Loucy (cell line): ENCODE measurements around the gene MANF.

Source experiments
- H2AFZ ChIP-seq: fragments of 200-600 bp; sonication (generic); 2 replicates; pipeline ENCODE4 v1.6.0; 2016; ENCODE audit warnings: antibody characterized with exemption, mild to moderate bottlenecking, low read length, moderate library complexity
- H3F3A ChIP-seq: fragments of 200-600 bp; 2 replicates; pipeline ENCODE4 v1.6.0; 2016; ENCODE audit warnings: antibody characterized with exemption, low read depth, mild to moderate bottlenecking
- H3K27me3 ChIP-seq: fragments of 200-600 bp; sonication (generic); 2 replicates; pipeline ENCODE4 v1.6.1; 2014; ENCODE audit warnings: low read length, mild to moderate bottlenecking; ENCODE audit not compliant: insufficient read depth, poor library complexity, severe bottlenecking
- H3K36me3 ChIP-seq: fragments of 200-600 bp; sonication (generic); 2 replicates; pipeline ENCODE4 v1.6.1; 2016; ENCODE audit warnings: low read length; ENCODE audit not compliant: insufficient read depth
- H3K4me1 ChIP-seq: fragments of 200-600 bp; sonication (generic); 2 replicates; pipeline ENCODE4 v1.5.1; 2014; ENCODE audit warnings: low read length, mild to moderate bottlenecking; ENCODE audit not compliant: insufficient read depth, poor library complexity, severe bottlenecking
- H3K4me2 ChIP-seq: fragments of 200-600 bp; sonication (generic); 2 replicates; pipeline ENCODE4 v1.6.0; 2014; ENCODE audit warnings: antibody characterized with exemption, low read length, low read depth, mild to moderate bottlenecking; ENCODE audit not compliant: poor library complexity, severe bottlenecking
- H3K4me3 ChIP-seq: fragments of 200-600 bp; sonication (generic); 2 replicates; pipeline ENCODE4 v1.5.1; 2014; ENCODE audit warnings: low read length, mild to moderate bottlenecking, mixed read lengths; ENCODE audit not compliant: poor library complexity, severe bottlenecking
- H3K79me2 ChIP-seq: fragments of 200-600 bp; sonication (generic); 2 replicates; pipeline ENCODE4 v1.6.1; 2014; ENCODE audit warnings: low read length; ENCODE audit not compliant: insufficient read depth
- H3K9ac ChIP-seq: fragments of 200-600 bp; sonication (generic); 2 replicates; pipeline ENCODE4 v1.6.0; 2014; ENCODE audit warnings: mild to moderate bottlenecking, low read depth, low read length, moderate library complexity; ENCODE audit not compliant: poor library complexity, severe bottlenecking
- H3K9me2 ChIP-seq: fragments of 200-600 bp; sonication (generic); replicated peaks from 2 replicates; pipeline ENCODE4 v1.6.1; 2016; ENCODE audit warnings: low read depth, low read length, mixed read lengths
- H3K9me3 ChIP-seq: fragments of 200-600 bp; sonication (generic); 2 replicates; pipeline ENCODE4 v1.6.1; 2014; ENCODE audit warnings: mild to moderate bottlenecking, antibody characterized with exemption, low read length, low read depth; ENCODE audit not compliant: insufficient read depth
- H4K20me1 ChIP-seq: fragments of 200-600 bp; sonication (generic); 2 replicates; pipeline ENCODE4 v1.6.0; 2014; ENCODE audit warnings: antibody characterized with exemption, low read length, mild to moderate bottlenecking; ENCODE audit not compliant: insufficient read depth, poor library complexity, severe bottlenecking
- EZH2phosphoT487 ChIP-seq: fragments of 200-600 bp; IDR thresholded peaks from 2 replicates; pipeline ENCODE4 v1.6.1; 2018; ENCODE audit warnings: antibody characterized with exemption, mild to moderate bottlenecking, moderate library complexity, borderline replicate concordance
- TF ChIP-seq, protein P1 (sequence below): fragments of 200-600 bp; sonication (generic); conservative IDR thresholded peaks from 2 replicates; pipeline ENCODE4 v1.5.1; 2014; ENCODE audit warnings: mild to moderate bottlenecking, antibody characterized with exemption, low read length

MANF gene

GRCh38 chr3:51422211-51422610 lies 37.1 kb downstream of the MANF start:
- Histone ChIP-seq H3K4me2 (no peak overlapping the region), H2AFZ (no peak overlapping the region), H3K9me2 (no peaks in the 10 kb centered on the region), H4K20me1 (no peaks in the 10 kb centered on the region), H3K4me1 (no peaks in the 10 kb centered on the region), H3K27me3 (no peaks in the 10 kb centered on the region), H3K9ac (no peak overlapping the region), H3K79me2 (no peaks in the 10 kb centered on the region), H3K9me3 (no peaks in the 10 kb centered on the region), H3K4me3 (no peak overlapping the region), H3F3A (no peaks in the 10 kb centered on the region), H3K36me3 (peaks cover 65% of the 10 kb centered on the region; the same call in 1 of the 2 replicates)
- TF ChIP-seq EZH2phosphoT487: no peak
- TF ChIP-seq, protein P1, sequence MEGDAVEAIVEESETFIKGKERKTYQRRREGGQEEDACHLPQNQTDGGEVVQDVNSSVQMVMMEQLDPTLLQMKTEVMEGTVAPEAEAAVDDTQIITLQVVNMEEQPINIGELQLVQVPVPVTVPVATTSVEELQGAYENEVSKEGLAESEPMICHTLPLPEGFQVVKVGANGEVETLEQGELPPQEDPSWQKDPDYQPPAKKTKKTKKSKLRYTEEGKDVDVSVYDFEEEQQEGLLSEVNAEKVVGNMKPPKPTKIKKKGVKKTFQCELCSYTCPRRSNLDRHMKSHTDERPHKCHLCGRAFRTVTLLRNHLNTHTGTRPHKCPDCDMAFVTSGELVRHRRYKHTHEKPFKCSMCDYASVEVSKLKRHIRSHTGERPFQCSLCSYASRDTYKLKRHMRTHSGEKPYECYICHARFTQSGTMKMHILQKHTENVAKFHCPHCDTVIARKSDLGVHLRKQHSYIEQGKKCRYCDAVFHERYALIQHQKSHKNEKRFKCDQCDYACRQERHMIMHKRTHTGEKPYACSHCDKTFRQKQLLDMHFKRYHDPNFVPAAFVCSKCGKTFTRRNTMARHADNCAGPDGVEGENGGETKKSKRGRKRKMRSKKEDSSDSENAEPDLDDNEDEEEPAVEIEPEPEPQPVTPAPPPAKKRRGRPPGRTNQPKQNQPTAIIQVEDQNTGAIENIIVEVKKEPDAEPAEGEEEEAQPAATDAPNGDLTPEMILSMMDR: no peak

DNA sequence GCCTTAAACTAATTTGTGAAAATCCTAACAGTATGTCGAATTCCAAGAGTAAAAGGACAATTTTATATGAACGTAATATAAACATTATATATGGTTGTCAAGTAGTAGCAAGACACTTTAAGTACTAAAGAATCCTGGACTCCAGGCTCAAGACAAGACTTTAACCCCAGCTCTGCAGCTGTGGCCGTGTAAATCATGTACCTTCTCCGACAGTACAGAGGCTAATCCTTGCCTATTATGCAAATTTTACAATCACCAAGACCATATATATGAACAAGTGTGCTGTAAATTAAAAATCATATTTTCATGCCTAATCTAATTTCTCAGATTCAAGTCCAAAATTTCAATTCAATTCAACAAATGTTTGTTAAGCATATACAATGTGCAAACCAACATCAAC lies 41.8 kb downstream of the MANF start:
- H3K9me3 ChIP-seq: no peaks in the 10 kb centered on the region
- no peaks in the 10 kb centered on the region for H3K4me1 ChIP-seq
- H3K4me3 ChIP-seq: no peak overlapping the region
- peaks cover 68% of the 10 kb centered on the region; the same call in 1 of the 2 replicates for H3K36me3 ChIP-seq
- no peaks in the 10 kb centered on the region for H4K20me1 ChIP-seq
- H3K9me2 ChIP-seq: no peaks in the 10 kb centered on the region
- no peak overlapping the region for H2AFZ ChIP-seq
- no peak overlapping the region for H3K9ac ChIP-seq
- no peaks in the 10 kb centered on the region for H3F3A ChIP-seq
- H3K79me2 ChIP-seq: no peaks in the 10 kb centered on the region
- H3K4me2 ChIP-seq: no peak overlapping the region
- no peak for TF ChIP-seq EZH2phosphoT487
- TF ChIP-seq, protein P1: no peak
- H3K27me3 ChIP-seq: no peaks in the 10 kb centered on the region

- H3K36me3 ChIP-seq: peaks cover 78% of the 10 kb centered on the region; the same call in 1 of the 2 replicates
- H3K4me3 ChIP-seq: no peak overlapping the region
- TF ChIP-seq EZH2phosphoT487: no peak
- TF ChIP-seq, protein P1: no peak
Measured at GRCh38 chr3:51429138-51429537, 44.0 kb downstream of the MANF start.

More at GRCh38 chr3:51429138-51429537, 44.0 kb downstream of the MANF start:
- Histone ChIP-seq H3K27me3 (no peaks in the 10 kb centered on the region), H3K9me3 (no peaks in the 10 kb centered on the region), H2AFZ (no peak overlapping the region), H3K9me2 (no peaks in the 10 kb centered on the region), H4K20me1 (peaks cover 2% of the 10 kb centered on the region), H3K4me2 (no peak overlapping the region), H3F3A (no peaks in the 10 kb centered on the region), H3K4me1 (no peaks in the 10 kb centered on the region), H3K79me2 (no peaks in the 10 kb centered on the region), H3K9ac (no peak overlapping the region)
